Cardiac fibroblast (primary cell): Measurements from ENCODE around the gene FKBP7.
"Not testable (repeated sequence)": the region's sequence is repeated elsewhere in the genome, so short reads cannot be mapped to it uniquely, and the experiment has no call there.

Experiments used
- DNase-seq, 2 donors: peaks; one replicate each; pipeline versions ENCODE4 v3.0.0 to v3.0.0-alpha.2; 2010; ENCODE audit warnings: low read depth in 2 of 2
- H3K4me3 ChIP-seq, 2 donors: replicated peaks in 1 of 2; 1 replicate in 1 of 2; 2 replicates in 1 of 2; pipeline ENCODE4 v1.5.1; 2011; ENCODE audit warnings: low read depth in 2 of 2, low read length in 2 of 2, mild to moderate bottlenecking in 2 of 2, moderate library complexity in 1 of 2
- CTCF ChIP-seq: IDR thresholded peaks from one replicate; pipeline ENCODE4 v1.5.1; 2011; ENCODE audit warnings: low read depth, mild to moderate bottlenecking, low read length, inconsistent platforms

The FKBP7 gene

GRCh38 chr2:178473373-178473772 is 5.0 kb downstream of the FKBP7 start:
- H3K4me3 ChIP-seq, result no peak overlapping the region
- no peak for DNase-seq
- no peak for TF ChIP-seq CTCF

GRCh38 chr2:178471313-178471712 is 7.1 kb downstream of the FKBP7 start:
- not testable (repeated sequence) for H3K4me3 ChIP-seq, DNase-seq

GRCh38 chr2:178469219-178469849 is 9.1 kb downstream of the FKBP7 start:
- DNase-seq, result no peak
- H3K4me3 ChIP-seq, result no peak overlapping the region
- no peak for TF ChIP-seq CTCF

- DNase-seq, result no peak
- TF ChIP-seq CTCF, result no peak
These were observed 21.0 kb downstream of the FKBP7 start for GRCh38 chr2:178457390-178457886.

GRCh38 chr2:178455947-178456346 is 22.5 kb downstream of the FKBP7 start:
- no peak for TF ChIP-seq CTCF

More at GRCh38 chr2:178457390-178457886, 21.0 kb downstream of the FKBP7 start:
- H3K4me3 ChIP-seq, result no peak overlapping the region

GRCh38 chr2:178452870-178453269 is 25.5 kb downstream of the FKBP7 start:
- H3K4me3 ChIP-seq, result no peak overlapping the region
- no peak for TF ChIP-seq CTCF
- no peak for DNase-seq

More at GRCh38 chr2:178455947-178456346, 22.5 kb downstream of the FKBP7 start:
- no peak overlapping the region for H3K4me3 ChIP-seq
- DNase-seq, result no peak

GRCh38 chr2:178452334-178452733 is 26.1 kb downstream of the FKBP7 start:
- no peak overlapping the region for H3K4me3 ChIP-seq
- DNase-seq, result no peak
- TF ChIP-seq CTCF, result no peak
